HepG2 (cell line): ENCODE results near the gene LMF2. TPM values are rescaled to one million over a fixed set of nuclear protein-coding genes. Genes with fewer than 3 reads are reported as not detected.

ENCODE experiments used
- ATAC-seq: fragments of 200-7000 bp; cut with Tn5 transposase; 3 replicates; pipeline ENCODE4 v1.9.1; 2020; ENCODE audit warnings: mild to moderate bottlenecking, moderate library complexity
- BruUV-seq: library from RNA; stranded (reverse); fragments of 400-500 nt; replicated peaks from 2 replicates; lab custom pipeline; 2021; lab: Mats Ljungman, UMichigan
- CTCF ChIA-PET: fragments of 300-600 bp; formaldehyde crosslinking; extraction: SDS; loops from one replicate; lab custom pipeline; 2021; ENCODE audit warnings: low total read pairs, inconsistent platforms, low intra/inter-chr PET ratio; lab: Yijun Ruan, JAX
- POLR2A ChIA-PET: fragments of 350-600 bp; sonication (Branson Sonifier 250); formaldehyde crosslinking; loops from one replicate; lab custom pipeline; 2020; ENCODE audit warnings: antibody characterized with exemption, inconsistent platforms; lab: Yijun Ruan, JAX
- DNase-seq: peaks from one replicate; pipeline ENCODE4 v3.0.0-alpha.2; 2015; ENCODE audit warnings: low spot score
- FAIRE-seq: peaks from 3 replicates; lab custom pipeline; 2011; peaks lifted over from hg19 to GRCh38; lab: Jason Lieb, UNC
- H2AFZ ChIP-seq: one replicate; pipeline ENCODE4 v1.6.1; 2011; ENCODE audit warnings: low read length, inconsistent platforms
- H3K27ac ChIP-seq: fragments of 300-600 bp; 3 replicates; pipeline ENCODE4 v1.8.0; 2011; ENCODE audit warnings: mixed run types, mild to moderate bottlenecking, mixed read lengths, low read length, inconsistent platforms; ENCODE audit not compliant: insufficient read depth; ENCODE audit errors: extremely low read length
- H3K27me3 ChIP-seq, 2 experiments: fragments of 200-600 bp in 1 of 2; 2 replicates in 1 of 2; 3 replicates in 1 of 2; pipeline versions ENCODE4 v1.6.0 to v1.8.0; 2011; ENCODE audit warnings: low read length in 2 of 2, mild to moderate bottlenecking in 2 of 2, moderate library complexity in 2 of 2, inconsistent platforms in 1 of 2; ENCODE audit not compliant: insufficient read depth in 2 of 2, control insufficient read depth in 1 of 2
- H3K36me3 ChIP-seq, 2 experiments: fragments of 200-600 bp in 1 of 2; replicated peaks in 1 of 2; 2 replicates in 1 of 2; 3 replicates in 1 of 2; pipeline versions ENCODE4 v1.5.1 to v1.8.0; 2011; ENCODE audit warnings: low read length in 2 of 2, inconsistent platforms in 1 of 2; ENCODE audit not compliant: insufficient read depth in 2 of 2, control insufficient read depth in 1 of 2
- H3K4me1 ChIP-seq: 2 replicates; pipeline ENCODE4 v1.5.1; 2012; ENCODE audit warnings: low read length, inconsistent platforms; ENCODE audit not compliant: insufficient read depth
- H3K4me2 ChIP-seq: 2 replicates; pipeline ENCODE4 v1.6.0; 2011; ENCODE audit warnings: low read depth, low read length, inconsistent platforms
- H3K4me3 ChIP-seq, 3 experiments: fragments of 200-600 bp in 1 of 3; sonication (generic), shearing (Covaris generic) in 1 of 3; replicated peaks in 1 of 3; 2 replicates each; pipeline ENCODE4 v1.5.1; 2011 to 2016; ENCODE audit warnings: low read length in 3 of 3, inconsistent platforms in 2 of 3, low read depth in 2 of 3, mild to moderate bottlenecking in 2 of 3, control low read depth in 1 of 3, mixed read lengths in 1 of 3; ENCODE audit not compliant: insufficient read depth in 1 of 3
- H3K79me2 ChIP-seq: one replicate; pipeline ENCODE4 v1.6.1; 2011; ENCODE audit warnings: low read length, inconsistent platforms; ENCODE audit not compliant: insufficient read depth
- H3K9ac ChIP-seq: 2 replicates; pipeline ENCODE4 v1.6.0; 2011; ENCODE audit warnings: mild to moderate bottlenecking, low read depth, low read length, inconsistent platforms; ENCODE audit not compliant: insufficient read depth
- H3K9me3 ChIP-seq: 2 replicates; pipeline ENCODE4 v1.5.1; 2012; ENCODE audit warnings: mild to moderate bottlenecking, low read length
- H4K20me1 ChIP-seq: 2 replicates; pipeline ENCODE4 v1.6.0; 2011; ENCODE audit warnings: inconsistent platforms, mild to moderate bottlenecking, low read length, moderate library complexity; ENCODE audit not compliant: insufficient read depth
- ADNP ChIP-seq: sonication (generic); formaldehyde crosslinking; IDR thresholded peaks from 2 replicates; pipeline ENCODE4 v1.4.0; 2020; ENCODE audit warnings: missing genetic modification reagents
- BORCS8-MEF2B ChIP-seq: sonication (generic); formaldehyde crosslinking; IDR thresholded peaks from 2 replicates; pipeline ENCODE4 v1.8.0; 2022; ENCODE audit warnings: mild to moderate bottlenecking, missing genetic modification reagents
- GABPB1 ChIP-seq: IDR thresholded peaks from 2 replicates; pipeline ENCODE4 v1.6.1; 2016; ENCODE audit warnings: mild to moderate bottlenecking, missing genetic modification reagents, moderate library complexity, missing compliant biosample characterization
- KDM1A ChIP-seq: IDR thresholded peaks from 2 replicates; pipeline ENCODE4 v1.6.1; 2016; ENCODE audit warnings: missing compliant biosample characterization
- MED13 ChIP-seq: sonication (generic); formaldehyde crosslinking; IDR thresholded peaks from 2 replicates; pipeline ENCODE4 v1.5.0; 2020; ENCODE audit warnings: missing genetic modification reagents
- NAIF1 ChIP-seq: sonication (generic); formaldehyde crosslinking; IDR thresholded peaks from 2 replicates; pipeline ENCODE4 v1.5.0; 2020; ENCODE audit warnings: mild to moderate bottlenecking, missing genetic modification reagents, borderline replicate concordance
- NPAS2 ChIP-seq: sonication (generic); formaldehyde crosslinking; IDR thresholded peaks from 2 replicates; pipeline ENCODE4 v1.8.0; 2022; ENCODE audit warnings: mild to moderate bottlenecking, missing genetic modification reagents, borderline replicate concordance
- NR0B2 ChIP-seq: sonication (generic); formaldehyde crosslinking; IDR thresholded peaks from 2 replicates; pipeline ENCODE4 v1.4.0; 2020; ENCODE audit warnings: mild to moderate bottlenecking, missing genetic modification reagents
- NR2F1 ChIP-seq, 2 experiments: fragments of 450-650 bp in 1 of 2; formaldehyde crosslinking in 1 of 2; IDR thresholded peaks; 2 replicates each; pipeline versions ENCODE4 v1.5.0 to v1.6.1; 2016 to 2020; ENCODE audit warnings: mild to moderate bottlenecking in 1 of 2, missing compliant biosample characterization in 1 of 2, missing genetic modification reagents in 1 of 2, moderate library complexity in 1 of 2
- PLSCR1 ChIP-seq: sonication (generic); formaldehyde crosslinking; IDR thresholded peaks from 2 replicates; pipeline ENCODE4 v1.5.0; 2020; ENCODE audit warnings: missing genetic modification reagents, mild to moderate bottlenecking, borderline replicate concordance
- RBAK ChIP-seq: sonication (generic); formaldehyde crosslinking; IDR thresholded peaks from 2 replicates; pipeline ENCODE4 v1.5.1; 2020; ENCODE audit warnings: mild to moderate bottlenecking, missing genetic modification reagents
- RFX1 ChIP-seq: fragments of 450-650 bp; IDR thresholded peaks from 2 replicates; pipeline ENCODE4 v1.6.1; 2017
- SMC3 ChIP-seq: IDR thresholded peaks from 2 replicates; pipeline ENCODE4 v1.6.1; 2011; ENCODE audit warnings: low read length, improper control_type of control experiment
- SP2 ChIP-seq: sonication (generic); formaldehyde crosslinking; IDR thresholded peaks from 2 replicates; pipeline ENCODE4 v1.5.1; 2020; ENCODE audit warnings: mild to moderate bottlenecking, missing genetic modification reagents
- XRCC5 ChIP-seq: fragments of 200-400 bp; formaldehyde crosslinking; optimal IDR thresholded peaks from 2 replicates; pipeline ENCODE3; 2017; ENCODE audit warnings: mild to moderate bottlenecking, low read length
- ZBTB49 ChIP-seq: sonication (generic); formaldehyde crosslinking; IDR thresholded peaks from 2 replicates; pipeline ENCODE4 v1.4.0; 2020; ENCODE audit warnings: missing genetic modification reagents, borderline replicate concordance
- ZMYM4 ChIP-seq: sonication (generic); formaldehyde crosslinking; IDR thresholded peaks from 2 replicates; pipeline ENCODE4 v1.8.1; 2023; ENCODE audit warnings: mild to moderate bottlenecking, missing genetic modification reagents
- ZNF552 ChIP-seq: sonication (generic); formaldehyde crosslinking; IDR thresholded peaks from 2 replicates; pipeline ENCODE4 v1.9.0; 2022; ENCODE audit warnings: missing genetic modification reagents, mild to moderate bottlenecking, borderline replicate concordance
- ZNF670 ChIP-seq: sonication (generic); formaldehyde crosslinking; IDR thresholded peaks from 2 replicates; pipeline ENCODE4 v1.8.0; 2022; ENCODE audit warnings: mild to moderate bottlenecking, missing genetic modification reagents, borderline replicate concordance
- ZNF790 ChIP-seq: sonication (generic); formaldehyde crosslinking; IDR thresholded peaks from 2 replicates; pipeline ENCODE4 v1.8.0; 2022; ENCODE audit warnings: missing genetic modification reagents, mild to moderate bottlenecking, borderline replicate concordance
- ZNF850 ChIP-seq: sonication (generic); formaldehyde crosslinking; conservative IDR thresholded peaks from 2 replicates; pipeline ENCODE4 v1.9.0; 2021; ENCODE audit warnings: mild to moderate bottlenecking, missing genetic modification reagents
- WGBS: methylation state at CpG from one replicate; pipeline ENCODE4 v1.1.6; 2017; ENCODE audit warnings: low lambda C conversion rate; 5-methylcytosine and 5-hydroxymethylcytosine counted together
- in situ Hi-C: cut with HindIII; loops from 2 replicates; pipeline ENCODE4 v1.10.0; 2017; ENCODE audit warnings: low pct_unique_long_range_greater_than_20kb; ENCODE audit not compliant: extremely low pct_ligation_motif_present
- intact Hi-C: fragments of 100-400 bp; cut with micrococcal nuclease; formaldehyde crosslinking; loops from one replicate; pipeline ENCODE4 v1.10.0; 2022; ENCODE audit not compliant: unreplicated experiment
- polyA plus RNA-seq, 8 experiments: library from polyadenylated mRNA; depleted of rRNA in 3 of 8; stranded (reverse) in 7 of 8; unstranded in 1 of 8; fragments of >200 nt; fragmentation: Illumina TruSeq in 4 of 8; extraction: Trizol in 4 of 8; gene quantifications; 2 replicates each; pipeline versions ENCODE4 v1.2.1 to v1.2.3, GENCODE V29; 2011 to 2016; ENCODE audit warnings: low read depth in 4 of 8, missing spikeins in 1 of 8, mixed read lengths in 1 of 8; ENCODE audit not compliant: insufficient read depth in 1 of 8
- total RNA-seq, 5 experiments: library from RNA; depleted of rRNA; stranded (reverse); fragments of >200 nt; fragmentation: Illumina TruSeq; extraction: Trizol; gene quantifications; 2 replicates each; pipeline ENCODE4 v1.2.3, GENCODE V29; 2016; ENCODE audit warnings: low read depth in 1 of 5

Gene LMF2
- total and polyA plus RNA-seq, 2 of the 13 experiments (the other 11 are each of a cell fraction or from before 2014, with no cell fraction given): 23.3 to 30.6 TPM

- 90% methylated on average over 9 of the region's 35 CpGs for WGBS
- intact Hi-C loops: no loop called here
- no peak for TF ChIP-seq RBAK
- TF ChIP-seq ADNP (CRISPR knock-in tag): 0 out of 2 replicates have a peak, but pooled peaks have one; percentile 50
- no peak for TF ChIP-seq KDM1A
- TF ChIP-seq ZNF552 (CRISPR knock-in tag): no peak
- no peak for TF ChIP-seq NPAS2 (CRISPR knock-in tag)
- TF ChIP-seq ZNF670: no peak
- no peak for TF ChIP-seq PLSCR1
- TF ChIP-seq ZNF850 (CRISPR knock-in tag): no peak
- TF ChIP-seq ZBTB49 (CRISPR knock-in tag): no peak
- no peak for TF ChIP-seq ZNF790 (CRISPR knock-in tag)
- no peak for TF ChIP-seq SP2 (CRISPR knock-in tag)
- no peak for TF ChIP-seq MED13
- no peak for TF ChIP-seq NR2F1 (CRISPR knock-in tag; IDR thresholded peaks at IDR 0.05)
- TF ChIP-seq ZMYM4 (CRISPR knock-in tag): no peak
- TF ChIP-seq GABPB1 (CRISPR knock-in tag): peak; percentile 40; the same call in 1 of the 2 replicates
- TF ChIP-seq NR0B2 (CRISPR knock-in tag): no peak
- no peak for TF ChIP-seq BORCS8-MEF2B (CRISPR knock-in tag)
- TF ChIP-seq SMC3: no peak
- TF ChIP-seq NAIF1 (CRISPR knock-in tag): no peak
- TF ChIP-seq XRCC5: no peak
- TF ChIP-seq RFX1: no peak
Measured at GRCh38 chr22:50482107-50483074, 25.1 kb downstream of the LMF2 start.

More at GRCh38 chr22:50482107-50483074, 25.1 kb downstream of the LMF2 start:
- Histone ChIP-seq H3K9me3 (no peaks in the 10 kb centered on the region), H3K79me2 (no peaks in the 10 kb centered on the region), H3K27me3 (peaks cover 0 to 4% of the 10 kb centered on the region in 2 experiments; a peak in 1 of 5 replicates), H3K27ac (peak overlapping the region; percentile 31), H3K4me1 (peaks cover 59% of the 10 kb centered on the region), H4K20me1 (no peaks in the 10 kb centered on the region; the same call in 1 of the 2 replicates), H3K4me3 (peak overlapping the region; percentile 75 to 76 (median 75)), H3K36me3 (no peaks in the 10 kb centered on the region), H2AFZ (no peak overlapping the region), H3K4me2 (peak overlapping the region; percentile 77), H3K9ac (peak overlapping the region; percentile 76)
- no TSS peak for BruUV-seq
- POLR2A ChIA-PET: interaction anchor here (0.7 to 2.1 kb wide), 5 partner anchors 12 to 43 kb away, joined by 3 to 5 read pairs (median 4); partner anchors contain the start of genes LMF2, NCAPH2 and SCO2
- in situ Hi-C loops: no loop called here
- CTCF ChIA-PET: no interaction called here
- ATAC-seq (peak; percentile 9), DNase-seq (no peak), FAIRE-seq (no peak)
